ENCODE data around the gene HGFAC. TPM values are rescaled to one million over a fixed set of nuclear protein-coding genes. Genes with fewer than 3 reads are reported as not detected.

Gene HGFAC
- total RNA-seq, 4 donors from 2014 or later: 0.52 to 2.3 TPM; not detected in 2

- no peak for DNase-seq (ENCODE audit: extremely low spot score)
- no peak overlapping the region for H3K4me3 ChIP-seq
- H3K27me3 ChIP-seq: peaks cover 0 to 45% (median 0%) of the 10 kb centered on the region in 4 donors
- H3K27ac ChIP-seq (replicated peaks in 1 of 4): no peak overlapping the region
- H3K9me3 ChIP-seq: no peaks in the 10 kb centered on the region
- H3K36me3 ChIP-seq: no peaks in the 10 kb centered on the region
- peaks cover 17 to 31% (median 29%) of the 10 kb centered on the region in 4 donors for H3K4me1 ChIP-seq
- 96% methylated on average over 6 of the region's 15 CpGs for WGBS
- TF ChIP-seq POLR2A (IDR thresholded peaks at IDR 0.05; ENCODE audit: low read depth) (no peak), POLR2AphosphoS5 (IDR thresholded peaks at IDR 0.05) (no peak), EP300 (IDR thresholded peaks at IDR 0.05) (no peak), CTCF (IDR thresholded peaks at IDR 0.05) (no peak)
- intact Hi-C loops (cut with DNase I): no loop called here
These were observed 22.7 kb downstream of the HGFAC start for GRCh38 chr4:3464349-3464905.

- H3K4me3 ChIP-seq: no peak overlapping the region
- DNase-seq (ENCODE audit: extremely low spot score): no peak
- no peak overlapping the region for H3K27ac ChIP-seq (replicated peaks in 1 of 4)
- 90% methylated on average over 20 of the region's 21 CpGs for WGBS
- H3K36me3 ChIP-seq: no peaks in the 10 kb centered on the region
- no peaks in the 10 kb centered on the region for H3K9me3 ChIP-seq
- TF ChIP-seq EP300 (IDR thresholded peaks at IDR 0.05) (no peak), POLR2A (IDR thresholded peaks at IDR 0.05; ENCODE audit: low read depth) (no peak), POLR2AphosphoS5 (IDR thresholded peaks at IDR 0.05) (no peak), CTCF (IDR thresholded peaks at IDR 0.05) (no peak)
- intact Hi-C loops (cut with DNase I): no loop called here
- peaks cover 0 to 45% (median 0%) of the 10 kb centered on the region in 4 donors for H3K27me3 ChIP-seq
- peaks cover 17 to 31% (median 29%) of the 10 kb centered on the region in 4 donors for H3K4me1 ChIP-seq
These were observed 23.3 kb downstream of the HGFAC start for GRCh38 chr4:3464911-3465697.

GRCh38 chr4:3465698-3466671 lies 24.2 kb downstream of the HGFAC start:
- intact Hi-C loops (cut with DNase I): no loop called here
- no peak for TF ChIP-seq POLR2AphosphoS5 (IDR thresholded peaks at IDR 0.05)
- Histone ChIP-seq H3K4me3 (no peak overlapping the region), H3K27ac (replicated peaks in 1 of 4) (no peak overlapping the region), H3K9me3 (no peaks in the 10 kb centered on the region), H3K36me3 (no peaks in the 10 kb centered on the region), H3K4me1 (peaks cover 22 to 31% (median 28%) of the 10 kb centered on the region in 4 donors), H3K27me3 (peaks cover 0 to 48% (median 0%) of the 10 kb centered on the region in 4 donors)
- WGBS: 73% methylated on average over 35 of the region's 41 CpGs
- no peak for DNase-seq (ENCODE audit: extremely low spot score)

GRCh38 chr4:3466691-3467600 lies 25.2 kb downstream of the HGFAC start:
- Histone ChIP-seq H3K4me3 (no peak overlapping the region), H3K36me3 (no peaks in the 10 kb centered on the region), H3K4me1 (peaks cover 15 to 21% (median 20%) of the 10 kb centered on the region in 4 donors), H3K27ac (replicated peaks in 1 of 4) (no peak overlapping the region), H3K9me3 (no peaks in the 10 kb centered on the region), H3K27me3 (peaks cover 0 to 58% (median 0%) of the 10 kb centered on the region in 4 donors)
- WGBS: 84% methylated on average over 32 of the region's 40 CpGs
- TF ChIP-seq CTCF (IDR thresholded peaks at IDR 0.05) (no peak), POLR2A (IDR thresholded peaks at IDR 0.05; ENCODE audit: low read depth) (no peak), POLR2AphosphoS5 (IDR thresholded peaks at IDR 0.05) (no peak), EP300 (IDR thresholded peaks at IDR 0.05) (no peak)
- intact Hi-C loops (cut with DNase I): no loop called here
- no peak for DNase-seq (ENCODE audit: extremely low spot score)
